KOPT-K1 (cell line): ENCODE measurements around the gene ZP2.

Source experiments
- H3K27ac ChIP-seq: fragments of 200-600 bp; sonication (generic); 2 replicates; pipeline ENCODE4 v1.5.1; 2016; ENCODE audit warnings: antibody characterized with exemption, mild to moderate bottlenecking, low read depth, low read length; ENCODE audit not compliant: poor library complexity, severe bottlenecking
- H3K36me3 ChIP-seq: fragments of 200-600 bp; sonication (generic); 2 replicates; pipeline ENCODE4 v1.5.1; 2017; ENCODE audit warnings: antibody characterized with exemption, mild to moderate bottlenecking, low read length, moderate library complexity; ENCODE audit not compliant: insufficient read depth
- H3K9me3 ChIP-seq: fragments of 200-600 bp; sonication (generic); 2 replicates; pipeline ENCODE4 v1.5.1; 2017; ENCODE audit warnings: antibody characterized with exemption, low read length, mild to moderate bottlenecking; ENCODE audit not compliant: insufficient read depth, poor library complexity, severe bottlenecking

ZP2 gene

DNA sequence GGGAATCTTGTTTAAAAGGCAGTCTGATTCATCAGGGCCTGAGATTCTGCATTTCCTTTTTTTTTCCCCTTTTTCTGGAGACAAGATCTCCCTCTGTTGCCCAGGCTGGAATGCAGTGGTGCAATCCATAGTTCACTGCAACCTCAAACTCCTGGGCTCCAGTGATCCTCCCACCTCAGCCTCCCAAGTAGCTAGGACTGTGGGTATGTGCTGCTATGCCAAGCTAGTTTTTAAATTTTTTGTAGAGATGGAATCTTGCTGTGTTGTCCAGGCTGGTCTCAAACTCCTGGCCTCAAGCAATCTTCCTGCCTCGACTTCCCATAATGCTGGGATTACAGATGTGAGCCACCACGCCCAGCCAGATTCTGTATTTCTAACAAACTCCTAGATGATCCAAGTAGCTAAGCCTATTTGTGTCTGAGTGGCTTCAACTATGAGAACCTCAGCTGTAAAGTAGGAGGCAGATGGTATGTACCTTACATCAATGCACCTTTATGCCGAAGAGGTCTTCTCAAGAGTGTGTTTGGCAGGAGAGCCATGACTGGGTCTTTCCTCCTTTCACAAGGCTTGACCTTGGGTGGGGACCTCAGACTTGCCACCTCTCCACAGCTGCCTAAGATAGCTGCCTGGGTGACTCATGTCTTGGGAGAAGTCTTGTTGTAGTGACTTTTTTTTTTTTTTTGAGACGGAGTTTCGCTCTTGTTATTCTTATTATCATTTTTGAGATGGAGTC, 42.0 kb downstream of the ZP2 start:
- Histone ChIP-seq H3K9me3 (no peaks in the 10 kb centered on the region), H3K36me3 (peaks cover 17% of the 10 kb centered on the region; the same call in 1 of the 2 replicates), H3K27ac (no peak overlapping the region)

- no peaks in the 10 kb centered on the region for H3K9me3 ChIP-seq
- H3K27ac ChIP-seq, result no peak overlapping the region
- H3K36me3 ChIP-seq, result peaks cover 14% of the 10 kb centered on the region; the same call in 1 of the 2 replicates
These were observed 43.3 kb downstream of the ZP2 start for GRCh38 chr16:21167929-21168602.

GRCh38 chr16:21167360-21167759, 44.0 kb downstream of the ZP2 start:
- Histone ChIP-seq H3K36me3 (peaks cover 14% of the 10 kb centered on the region; the same call in 1 of the 2 replicates), H3K9me3 (no peaks in the 10 kb centered on the region), H3K27ac (no peak overlapping the region)

GRCh38 chr16:21166561-21166961, 44.8 kb downstream of the ZP2 start:
- H3K27ac ChIP-seq, result no peak overlapping the region
- no peaks in the 10 kb centered on the region for H3K9me3 ChIP-seq
- H3K36me3 ChIP-seq, result peaks cover 14% of the 10 kb centered on the region; the same call in 1 of the 2 replicates

DNA sequence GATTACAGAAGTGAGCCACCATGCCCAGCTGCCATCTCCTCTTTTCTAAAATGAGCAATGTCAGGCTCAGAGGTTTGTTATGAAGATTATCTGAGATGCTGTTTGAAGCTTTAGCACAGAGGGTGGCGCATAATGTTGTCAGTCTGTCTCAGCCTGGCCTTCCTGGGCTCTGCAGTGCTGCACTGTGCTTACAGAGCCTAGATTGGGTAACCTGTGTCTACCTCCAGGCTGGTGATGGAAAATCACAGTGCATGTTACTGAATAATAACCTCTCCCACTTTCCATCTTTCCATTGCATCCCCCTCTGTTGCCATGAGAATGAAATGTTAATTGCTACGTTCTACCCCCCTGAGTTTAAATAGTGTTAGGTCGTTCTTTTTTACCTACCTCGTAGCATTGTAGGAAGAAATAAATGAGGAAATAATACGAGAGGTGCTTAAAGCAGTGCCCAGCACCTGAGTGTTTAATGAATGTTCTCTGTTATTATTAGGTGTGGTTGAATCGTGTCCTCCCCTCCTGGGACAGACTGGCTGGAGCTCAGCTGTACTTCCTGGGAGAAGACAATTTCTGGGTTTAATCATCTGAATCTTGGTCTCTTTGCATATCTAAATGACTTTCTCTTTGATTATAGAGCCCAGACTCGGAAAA, 46.7 kb downstream of the ZP2 start:
- Histone ChIP-seq H3K36me3 (peaks cover 6% of the 10 kb centered on the region; the same call in 1 of the 2 replicates), H3K27ac (no peak overlapping the region), H3K9me3 (no peaks in the 10 kb centered on the region)

DNA sequence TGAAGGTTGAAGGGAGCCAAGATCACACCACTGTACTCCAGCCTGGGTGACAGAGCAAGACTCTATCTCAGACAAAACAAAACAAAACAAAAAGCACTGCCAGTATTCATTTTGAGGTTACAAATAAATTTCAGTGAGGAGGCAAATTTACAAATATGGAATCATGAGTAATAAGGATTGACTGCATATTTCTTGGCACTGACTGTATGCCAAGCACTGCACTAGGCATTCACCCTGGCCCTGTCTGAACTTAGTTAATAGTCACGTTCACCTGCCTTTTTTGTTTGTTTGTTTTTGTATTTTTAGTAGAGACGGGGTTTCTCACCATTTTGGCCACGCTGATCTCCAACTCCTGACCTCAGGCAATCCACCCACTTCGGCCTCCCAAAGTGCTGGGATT, 47.8 kb downstream of the ZP2 start:
- no peak overlapping the region for H3K27ac ChIP-seq
- H3K36me3 ChIP-seq, result peaks cover 6% of the 10 kb centered on the region; the same call in 1 of the 2 replicates

GRCh38 chr16:21162661-21163151, 48.7 kb downstream of the ZP2 start:
- H3K9me3 ChIP-seq, result no peaks in the 10 kb centered on the region
- peaks cover 6% of the 10 kb centered on the region; the same call in 1 of the 2 replicates for H3K36me3 ChIP-seq
- H3K27ac ChIP-seq, result no peak overlapping the region

More for the DNA sequence above, 47.8 kb downstream of the ZP2 start:
- no peaks in the 10 kb centered on the region for H3K9me3 ChIP-seq

DNA sequence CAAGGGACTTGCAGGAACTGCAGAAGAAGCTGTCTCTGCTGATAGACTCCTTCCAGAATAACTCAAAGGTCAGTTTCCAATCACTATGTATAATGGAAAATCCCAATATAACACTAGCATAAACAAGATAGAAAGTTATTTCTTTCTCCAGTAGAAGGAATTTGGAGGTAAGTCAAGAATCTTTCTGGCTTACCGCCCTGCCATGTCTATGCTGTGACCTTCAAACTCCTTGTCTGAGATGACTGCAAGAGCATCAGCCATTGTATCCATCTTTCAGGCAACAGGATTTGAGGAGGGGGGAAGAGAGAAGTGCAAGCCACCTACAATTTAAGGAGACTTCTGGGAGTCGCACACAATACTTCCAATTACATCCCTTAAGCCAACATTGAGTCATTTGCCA, 50.2 kb downstream of the ZP2 start:
- H3K9me3 ChIP-seq, result no peaks in the 10 kb centered on the region

GRCh38 chr16:21160276-21160675, 51.1 kb downstream of the ZP2 start:
- Histone ChIP-seq H3K27ac (no peak overlapping the region), H3K9me3 (no peaks in the 10 kb centered on the region), H3K36me3 (peaks cover 6% of the 10 kb centered on the region; the same call in 1 of the 2 replicates)

More for the DNA sequence above, 50.2 kb downstream of the ZP2 start:
- no peak overlapping the region for H3K27ac ChIP-seq
- peaks cover 6% of the 10 kb centered on the region; the same call in 1 of the 2 replicates for H3K36me3 ChIP-seq

DNA sequence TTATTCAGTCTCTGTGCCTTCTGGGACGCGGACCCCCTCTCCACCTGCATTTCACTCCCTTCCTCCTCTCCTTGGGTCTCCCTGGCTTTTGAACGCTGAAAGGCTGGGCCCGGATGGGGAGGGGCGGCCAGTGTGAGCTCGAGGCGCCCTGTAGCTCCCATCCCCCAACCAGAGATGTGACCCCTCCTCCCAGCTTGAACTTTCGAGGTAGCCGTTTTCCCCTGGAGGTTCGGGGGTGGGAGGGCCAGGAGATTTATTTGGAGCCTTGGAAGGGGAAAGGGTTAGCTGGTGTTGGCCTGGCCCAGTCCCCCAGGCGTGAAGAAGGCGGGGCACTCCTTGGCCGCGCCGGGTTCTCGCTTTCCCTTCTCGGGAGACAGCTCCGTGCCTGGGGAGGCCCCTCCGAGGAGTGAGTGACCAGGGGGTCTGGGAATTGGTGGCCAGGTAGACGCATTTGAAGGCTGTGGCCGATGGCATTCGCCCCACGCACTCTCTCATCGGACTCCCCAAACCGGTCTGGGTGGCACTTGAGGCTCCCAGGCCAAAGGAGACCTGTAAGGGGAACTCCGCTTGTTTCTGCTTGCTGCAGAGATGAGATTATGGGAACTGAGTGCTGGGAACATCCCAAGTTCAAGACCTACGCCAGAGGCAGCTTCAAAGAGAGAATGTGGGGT, 52.0 kb downstream of the ZP2 start:
- H3K36me3 ChIP-seq, result peaks cover 6% of the 10 kb centered on the region; the same call in 1 of the 2 replicates
- H3K27ac ChIP-seq, result no peak overlapping the region
- H3K9me3 ChIP-seq, result no peaks in the 10 kb centered on the region

DNA sequence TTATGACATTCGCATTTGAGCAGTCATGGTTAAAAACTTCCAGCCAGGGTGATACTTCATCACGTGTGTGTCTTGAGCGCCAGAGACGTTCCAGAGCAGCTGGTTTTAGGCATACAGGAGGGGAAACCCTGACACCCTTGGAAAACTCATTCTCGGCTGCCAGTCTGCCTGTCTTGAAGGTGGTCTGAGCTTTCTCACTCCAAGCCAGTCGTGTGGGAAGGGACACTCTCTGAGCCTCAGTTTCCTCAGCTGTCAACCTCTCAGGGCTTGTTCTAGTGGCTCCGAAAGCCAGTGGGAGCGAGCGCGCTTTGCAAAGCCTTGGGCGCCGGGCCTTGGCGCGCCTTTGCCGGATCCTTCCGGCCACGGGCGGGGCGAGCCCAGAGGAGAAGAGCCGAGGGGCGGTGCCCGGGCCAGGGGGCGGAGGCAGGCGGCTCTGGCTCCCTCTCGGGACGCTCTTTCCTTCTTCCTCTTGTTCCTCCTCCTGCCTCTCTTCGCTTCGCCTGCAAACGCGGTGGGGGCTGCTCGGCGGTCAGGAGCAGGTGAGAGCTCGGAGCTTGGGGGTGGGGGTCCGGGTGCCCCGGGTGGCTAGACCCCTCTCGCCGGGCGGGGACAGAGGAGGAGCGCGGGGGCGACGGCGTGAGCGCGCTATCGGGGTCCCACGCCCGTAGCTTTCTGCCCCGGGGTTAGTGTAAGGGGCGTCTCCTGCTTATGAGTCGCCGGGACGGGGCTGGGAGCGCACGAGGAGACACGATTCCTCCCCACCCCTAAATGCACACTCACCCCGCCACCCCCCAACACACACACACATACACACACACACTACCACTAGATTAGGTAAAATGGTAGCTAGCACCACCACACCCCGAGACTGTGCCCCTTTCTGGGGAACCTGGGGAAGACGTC, 52.9 kb downstream of the ZP2 start, which contains the start of gene LDAF1:
Gene LDAF1, plus strand, starts transcription at position 467 of the 903 bp plus-strand sequence. CDS start 2,509 bp downstream, outside the sequence.
- H3K27ac ChIP-seq, result peak within 1 kb of the TSS; percentile 25
- H3K36me3 ChIP-seq, result peaks cover 6% of the 10 kb centered on the region; the same call in 1 of the 2 replicates
- H3K9me3 ChIP-seq, result no peaks in the 10 kb centered on the region

DNA sequence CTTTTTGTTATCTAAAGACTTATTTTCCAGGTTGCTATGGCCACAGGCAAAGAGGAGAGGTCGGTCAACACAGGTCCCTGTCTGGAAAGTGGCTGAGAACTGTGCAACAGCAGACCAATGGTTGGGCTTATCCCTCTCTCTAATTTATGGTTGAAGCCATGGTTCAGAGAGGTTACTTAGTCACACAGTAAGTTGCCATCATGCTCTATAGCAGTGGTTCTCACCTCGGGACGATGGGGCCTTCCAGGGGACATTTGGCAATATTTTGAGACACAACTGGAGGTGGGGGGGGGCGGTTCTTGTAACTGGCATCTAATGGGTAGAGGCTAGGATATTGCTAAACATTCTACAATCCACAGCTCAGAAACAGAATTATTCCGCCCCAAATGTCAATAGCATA, 53.7 kb downstream of the ZP2 start:
- Histone ChIP-seq H3K9me3 (no peaks in the 10 kb centered on the region), H3K27ac (no peak overlapping the region), H3K36me3 (peaks cover 6% of the 10 kb centered on the region; the same call in 1 of the 2 replicates)

GRCh38 chr16:21156767-21157467, 54.5 kb downstream of the ZP2 start:
- H3K27ac ChIP-seq, result no peak overlapping the region
- no peaks in the 10 kb centered on the region for H3K9me3 ChIP-seq
- peaks cover 6% of the 10 kb centered on the region; the same call in 1 of the 2 replicates for H3K36me3 ChIP-seq
